ENCODE measurements around the gene KRT34.
"Not testable (repeated sequence)": the region's sequence is repeated elsewhere in the genome, so short reads cannot be mapped to it uniquely, and the experiment has no call there.

Gene KRT34

DNA sequence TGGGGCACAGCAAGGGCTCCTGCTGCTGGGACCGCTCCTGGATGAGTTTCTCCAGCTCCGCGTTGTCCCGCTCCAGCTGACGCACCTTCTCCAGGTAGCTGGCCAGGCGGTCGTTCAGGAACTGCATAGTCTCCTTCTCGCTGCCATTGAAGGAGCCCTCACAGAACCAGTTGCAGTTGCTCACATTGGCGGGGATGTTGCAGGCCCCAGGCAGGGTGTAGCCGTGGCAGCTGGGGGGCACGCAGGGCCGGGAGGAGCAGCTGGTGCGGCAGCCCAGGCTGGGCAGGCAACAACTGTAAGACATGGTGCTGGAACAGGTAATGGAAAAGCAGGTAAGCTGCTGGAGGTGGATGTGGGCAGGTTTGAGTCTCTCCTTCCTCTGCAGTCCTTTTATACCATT, at the start of gene KRT34:
KRT34 (minus strand) TSS at position 364 of the 400 bp plus-strand sequence; CDS start at position 304, 60 bp downstream.
- not testable (repeated sequence) for DNase-seq (ENCODE audit: low read depth in 3 of 3)

DNA sequence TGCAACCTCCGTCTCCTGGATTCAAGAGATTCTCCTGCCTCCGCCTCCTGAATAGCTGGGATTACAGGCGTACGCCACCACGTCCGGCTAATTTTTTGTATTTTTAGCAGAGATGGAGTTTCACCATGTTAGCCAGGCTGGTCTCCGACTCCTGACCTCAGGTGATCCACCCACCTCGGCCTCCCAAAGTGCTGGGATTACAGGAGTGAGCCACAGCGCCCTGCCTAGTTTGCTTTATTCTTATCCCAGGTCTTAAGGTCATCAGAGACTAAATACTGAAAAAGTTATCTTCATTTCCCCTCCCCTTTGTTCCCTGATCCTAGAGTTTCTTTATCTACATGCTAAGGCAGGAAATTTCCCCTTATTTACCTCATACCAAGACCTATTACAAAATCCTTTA, 48.3 kb upstream of the KRT34 start:
- DNase-seq (ENCODE audit: low read depth in 3 of 3) = not testable (repeated sequence)

DNA sequence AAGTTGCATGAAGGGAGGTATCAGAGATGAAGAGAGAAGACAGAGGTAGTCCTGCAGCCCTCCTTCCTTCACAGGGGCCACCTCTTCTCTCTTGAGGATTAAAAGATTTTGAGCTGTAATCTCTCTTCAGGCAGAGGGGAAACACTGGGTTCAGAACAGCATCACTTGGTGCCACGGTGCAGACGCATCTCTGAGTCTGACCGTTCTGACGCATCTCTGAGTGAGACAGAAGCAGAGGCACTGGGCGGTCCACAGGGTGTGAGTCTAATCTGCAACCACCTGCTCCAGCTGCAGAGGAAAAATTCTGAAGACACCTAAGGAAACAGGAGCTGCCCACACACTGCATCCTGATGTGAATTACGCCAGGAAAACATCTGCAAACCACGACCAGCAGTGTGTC, 47.6 kb upstream of the KRT34 start:
- DNase-seq (ENCODE audit: low read depth in 3 of 3) = no peak

DNA sequence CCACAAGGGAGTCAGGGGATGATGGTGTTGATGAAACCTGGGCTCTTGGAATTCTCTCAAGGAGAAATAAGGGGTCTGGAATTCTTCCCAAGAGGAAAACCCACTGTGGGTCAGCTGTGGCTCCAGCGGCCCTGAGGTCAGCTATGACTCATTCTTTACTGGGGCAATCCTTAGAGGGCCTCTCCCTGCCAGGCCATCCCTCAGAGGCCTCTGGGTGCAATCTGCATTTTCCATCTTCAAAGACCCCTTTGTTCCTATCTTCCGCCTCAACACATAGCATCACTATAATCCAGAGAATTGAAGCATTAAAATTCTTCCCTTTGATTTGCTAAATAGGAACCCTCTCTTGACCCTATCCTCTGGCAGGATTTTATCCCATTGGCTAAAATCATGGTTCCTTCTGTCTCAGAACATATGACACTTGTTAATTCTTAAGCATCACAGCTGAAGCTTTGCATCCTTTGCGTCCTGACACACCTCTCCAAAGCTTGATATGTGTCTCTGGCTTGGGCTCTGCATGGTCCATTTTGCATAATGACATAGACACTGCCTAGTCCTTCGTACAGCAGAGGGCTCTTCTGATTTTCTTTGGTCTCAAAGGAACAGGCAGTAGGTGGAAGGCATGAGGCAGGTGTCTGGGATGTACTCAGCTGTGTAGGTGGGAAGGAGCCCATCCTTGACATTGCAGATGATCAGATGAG, 46.6 kb upstream of the KRT34 start:
- no peak for DNase-seq (ENCODE audit: low read depth in 3 of 3)

DNA sequence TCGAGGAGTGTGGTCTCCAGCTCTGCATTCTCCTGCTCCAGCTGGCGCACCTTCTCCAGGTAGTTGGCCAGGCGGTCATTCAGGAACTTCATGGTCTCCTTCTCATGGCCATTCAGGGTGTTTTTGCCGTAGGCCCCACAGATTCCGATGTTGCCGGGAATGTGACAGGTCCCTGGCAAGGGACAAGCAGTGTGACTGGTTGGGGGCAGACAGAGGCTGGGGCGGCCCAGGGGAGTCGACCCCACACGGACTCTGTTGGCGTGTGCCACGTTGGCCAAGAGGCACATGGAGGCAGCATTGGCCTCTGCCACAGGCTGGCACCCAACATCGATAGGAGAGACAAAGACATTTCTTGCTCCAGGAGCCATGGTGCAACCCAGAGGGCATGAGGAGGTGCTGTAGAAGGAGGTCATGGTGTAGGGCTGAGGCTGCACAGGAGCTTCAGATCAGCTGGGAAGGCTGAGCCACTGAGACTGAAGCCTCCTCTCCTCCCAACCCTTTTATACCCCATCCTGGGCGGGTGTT, 42.1 kb upstream of the KRT34 start, which contains the start of gene KRT37:
KRT37 (minus strand) TSS at position 475 of the 525 bp plus-strand sequence; CDS start at position 413, 62 bp downstream.
- no peak for DNase-seq (ENCODE audit: low read depth in 3 of 3)

DNA sequence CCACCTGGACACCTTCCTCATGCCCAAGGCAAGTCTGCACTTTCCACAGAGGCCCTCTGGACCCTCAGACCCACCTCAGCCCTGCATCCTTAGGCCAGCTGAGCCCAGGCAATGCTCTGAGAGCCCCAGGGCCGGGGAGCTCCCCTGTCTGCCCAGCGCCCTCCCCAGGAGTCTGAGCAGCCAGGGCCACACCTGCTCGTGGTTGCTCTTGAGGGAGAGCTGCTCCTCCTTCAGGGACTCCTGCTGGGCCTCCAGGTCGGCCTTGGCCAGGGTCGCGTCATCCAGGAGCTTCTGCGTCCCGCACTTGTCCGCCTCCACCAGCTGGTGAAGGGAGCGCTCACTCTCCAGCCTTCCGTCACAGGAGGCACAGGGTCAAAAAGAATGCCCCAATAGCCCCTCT, 40.5 kb upstream of the KRT34 start:
- DNase-seq (ENCODE audit: low read depth in 3 of 3) = not testable (repeated sequence)

DNA sequence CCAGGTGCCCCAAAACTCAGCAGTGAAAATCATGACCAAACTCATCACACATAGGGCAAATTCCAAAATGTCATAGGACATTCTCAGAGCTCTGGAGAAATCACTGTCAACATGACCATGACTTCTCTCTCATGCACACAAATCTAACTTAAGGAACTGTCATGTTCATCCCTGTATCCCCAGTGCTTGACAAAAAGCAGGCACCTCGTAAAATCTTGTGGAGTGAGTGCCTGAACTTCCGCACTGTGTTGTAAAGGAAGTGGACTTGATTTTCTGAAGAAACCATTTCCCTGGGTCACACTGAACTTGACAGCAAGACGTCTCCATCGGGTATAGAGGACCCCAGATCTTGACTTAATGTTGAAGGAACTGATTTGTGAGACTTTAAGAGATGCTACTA, 39.5 kb upstream of the KRT34 start:
- no peak for DNase-seq (ENCODE audit: low read depth in 3 of 3)

DNA sequence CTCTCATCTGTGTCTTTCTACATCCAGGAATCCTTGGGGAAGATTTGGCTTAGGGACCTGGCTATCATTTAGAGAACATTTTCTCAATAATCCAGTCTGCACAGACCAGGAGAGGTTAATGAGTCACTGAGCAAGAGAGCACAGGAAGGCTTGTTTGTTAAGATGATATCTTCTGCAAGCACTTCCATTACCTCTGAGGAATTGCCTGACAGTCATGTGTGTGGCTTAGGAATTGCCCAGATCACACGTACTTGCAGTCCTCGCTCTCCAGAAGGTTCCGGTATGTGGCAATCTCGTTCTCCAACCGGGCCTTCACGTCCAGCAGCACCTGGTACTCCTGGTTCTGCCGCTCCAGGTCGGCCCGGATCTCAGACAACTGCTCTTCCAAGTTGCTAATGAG, 39.0 kb upstream of the KRT34 start:
- no peak for DNase-seq (ENCODE audit: low read depth in 3 of 3)

DNA sequence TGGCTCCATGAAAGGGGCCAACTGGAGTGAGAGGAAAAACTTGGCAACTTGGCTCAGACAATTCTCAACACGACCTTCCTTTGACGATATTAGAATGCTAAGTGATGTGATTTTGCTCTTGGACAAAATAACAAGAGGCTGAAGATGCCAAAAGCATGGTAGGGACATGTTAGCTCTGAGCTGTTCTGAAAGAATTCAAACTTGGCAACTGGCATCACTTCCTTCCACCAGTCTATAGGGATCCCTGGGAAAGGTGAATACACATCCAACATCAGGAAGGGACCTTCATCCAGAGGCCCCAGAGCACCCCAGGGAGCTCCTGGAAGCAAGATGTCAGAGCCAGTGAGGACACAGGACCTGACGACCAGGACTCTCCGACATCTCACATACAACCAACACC, 38.0 kb upstream of the KRT34 start:
- DNase-seq (ENCODE audit: low read depth in 3 of 3) = no peak

DNA sequence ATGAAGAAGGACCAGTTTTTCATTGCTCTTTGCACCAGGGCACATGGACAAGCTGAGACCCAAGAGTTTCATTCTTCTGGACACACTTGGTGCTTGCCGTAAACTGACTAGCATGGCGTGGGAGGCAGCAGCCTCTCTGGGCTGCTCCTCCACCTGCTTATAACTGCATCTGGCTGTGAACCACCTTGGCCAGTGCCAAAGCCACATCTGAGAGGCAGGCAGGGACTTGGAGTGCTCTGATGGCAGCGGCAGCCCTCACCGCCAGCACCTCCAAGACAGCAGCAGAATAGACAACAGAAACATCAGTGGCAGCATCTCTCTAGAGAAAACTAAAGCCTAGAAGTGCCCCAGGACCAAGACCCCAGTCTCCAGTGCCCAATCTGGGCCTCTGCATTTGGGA, 37.6 kb upstream of the KRT34 start:
- no peak for DNase-seq (ENCODE audit: low read depth in 3 of 3)

DNA sequence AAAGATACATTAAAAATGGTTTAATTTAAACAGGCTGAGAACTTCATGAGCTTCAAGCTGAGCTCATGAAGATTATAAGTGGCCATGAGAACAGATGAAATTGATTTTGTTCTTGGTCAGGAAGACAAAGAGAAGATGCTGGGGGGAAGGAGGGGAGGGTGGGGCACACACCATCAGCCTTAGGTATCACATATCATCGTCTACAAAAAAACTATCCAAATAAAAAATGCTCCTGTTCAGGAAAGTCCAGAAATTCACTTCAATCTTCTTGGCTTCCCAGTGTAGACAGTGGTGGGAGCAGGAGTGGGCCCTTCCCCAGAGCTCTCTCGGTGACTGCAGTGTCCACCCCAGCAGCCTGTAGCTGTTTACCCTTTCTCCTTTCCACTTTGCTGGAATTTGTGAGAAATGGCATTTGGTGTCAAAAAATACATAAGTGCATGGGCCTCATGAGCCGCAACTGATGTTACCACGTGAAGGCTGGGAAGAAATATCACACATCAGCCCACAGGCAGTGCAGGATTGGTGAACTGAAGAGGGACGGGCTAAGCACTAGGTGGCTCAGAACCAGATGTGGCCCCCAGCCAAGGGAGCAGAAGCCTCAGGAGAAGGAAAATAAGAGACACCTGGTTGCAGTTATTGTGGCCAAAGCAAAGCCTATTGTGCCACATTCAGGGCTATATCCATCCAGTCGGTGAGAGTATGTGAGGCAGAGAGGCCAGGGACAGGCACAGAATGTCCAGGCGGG, 36.2 kb upstream of the KRT34 start:
- DNase-seq (ENCODE audit: low read depth in 3 of 3) = no peak

DNA sequence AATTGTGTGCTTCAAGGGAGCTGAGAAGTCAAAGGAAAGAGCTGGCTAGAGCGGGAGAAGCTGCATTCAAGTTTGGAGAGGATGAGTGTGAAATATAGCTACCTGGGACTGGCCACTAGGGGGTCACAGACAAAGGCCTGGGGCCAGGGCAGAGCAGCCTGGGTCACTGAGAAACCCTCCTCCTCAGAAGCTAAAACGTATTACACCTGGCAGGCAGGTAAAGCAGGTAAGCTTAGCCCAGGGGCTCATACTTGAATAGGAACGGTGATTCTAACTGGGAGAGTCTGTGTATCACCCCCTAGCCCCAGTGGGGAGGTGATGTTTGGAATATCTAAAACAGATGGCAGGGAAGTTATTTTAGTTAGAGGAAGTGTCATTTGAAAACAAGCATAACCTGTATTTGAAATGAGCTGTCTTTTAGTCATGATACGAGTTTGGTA, 35.5 kb upstream of the KRT34 start:
- no peak for DNase-seq (ENCODE audit: low read depth in 3 of 3)

DNA sequence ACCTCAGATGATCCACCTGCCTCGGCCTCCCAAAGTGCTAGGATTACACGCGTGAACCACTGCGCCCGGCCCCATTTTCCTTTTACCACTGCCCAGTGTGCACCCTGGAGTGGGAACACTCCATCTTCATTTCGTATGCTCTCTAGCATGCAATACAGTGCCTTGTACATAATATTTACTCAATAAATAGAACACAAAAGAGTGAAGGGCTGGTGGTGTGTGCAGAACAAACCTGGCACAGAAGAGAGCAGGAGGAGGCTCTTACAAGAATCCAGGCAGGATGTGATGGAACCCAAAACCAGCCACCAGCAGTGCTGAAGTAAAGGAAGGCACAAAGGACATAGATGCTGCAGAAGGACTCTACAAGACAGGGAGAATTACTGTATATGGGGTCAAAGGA, 35.0 kb upstream of the KRT34 start:
- no peak for DNase-seq (ENCODE audit: low read depth in 3 of 3)

DNA sequence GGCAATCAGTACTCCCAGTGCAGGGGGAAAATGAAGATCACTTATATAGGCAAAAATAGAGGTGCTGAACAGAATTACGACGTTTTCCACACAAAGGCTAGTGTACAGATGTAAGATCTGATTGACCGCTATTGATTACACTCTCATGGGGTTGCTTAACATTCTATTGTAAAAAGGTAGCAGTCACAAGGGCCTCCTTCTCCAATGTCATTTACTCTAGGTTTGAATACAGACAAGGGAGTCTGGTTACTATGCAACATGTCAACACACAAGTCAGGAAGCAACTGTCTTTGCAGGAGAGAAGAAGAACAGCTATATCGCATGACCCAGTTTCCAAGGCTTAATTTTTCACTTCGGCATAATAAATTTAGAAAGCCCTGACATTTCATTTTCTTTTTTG, 34.4 kb upstream of the KRT34 start:
- DNase-seq (ENCODE audit: low read depth in 3 of 3) = no peak

DNA sequence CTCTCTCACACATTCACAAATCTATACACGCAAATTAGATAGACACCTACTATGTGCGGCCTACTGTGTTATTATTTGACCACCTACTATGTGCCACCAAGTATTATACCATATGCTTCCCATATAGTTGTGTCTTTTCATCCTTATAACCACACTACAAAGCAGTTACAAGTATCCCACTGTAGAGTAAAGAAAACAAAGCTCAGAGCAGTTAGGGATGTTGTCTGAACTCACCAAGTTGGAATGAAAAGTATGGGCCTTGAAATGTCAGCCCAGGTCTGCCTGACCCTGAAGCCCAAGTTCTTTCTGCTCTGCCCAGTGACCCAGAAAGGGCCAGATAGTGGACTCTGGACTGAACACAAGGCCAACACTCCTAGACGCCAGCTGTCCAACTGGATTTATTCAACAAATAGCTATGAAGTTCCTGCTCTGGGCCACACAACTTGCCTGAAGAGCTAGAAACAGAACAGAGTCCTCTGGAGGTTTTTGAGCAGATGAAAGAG, 33.8 kb upstream of the KRT34 start:
- DNase-seq (ENCODE audit: low read depth in 3 of 3) = no peak

DNA sequence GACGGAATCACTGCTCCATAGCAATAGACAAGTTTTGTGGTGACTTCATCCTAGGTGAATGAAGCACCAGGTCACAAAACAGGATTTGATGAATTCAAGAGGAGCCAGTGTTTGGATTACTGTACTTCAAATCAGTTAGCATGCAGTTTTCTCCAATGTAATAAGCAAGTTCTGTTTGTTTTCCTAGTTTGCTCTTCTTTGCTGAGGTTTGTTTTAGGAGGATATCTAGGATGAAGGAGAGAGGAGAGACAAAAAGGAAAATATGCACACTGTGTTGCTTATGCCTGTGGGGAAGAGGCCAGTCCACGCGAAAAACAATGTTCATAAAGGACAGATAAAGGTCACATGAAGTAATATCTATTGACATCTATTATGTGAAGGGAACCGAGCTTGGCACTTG, 33.3 kb upstream of the KRT34 start:
- no peak for DNase-seq (ENCODE audit: low read depth in 3 of 3)

DNA sequence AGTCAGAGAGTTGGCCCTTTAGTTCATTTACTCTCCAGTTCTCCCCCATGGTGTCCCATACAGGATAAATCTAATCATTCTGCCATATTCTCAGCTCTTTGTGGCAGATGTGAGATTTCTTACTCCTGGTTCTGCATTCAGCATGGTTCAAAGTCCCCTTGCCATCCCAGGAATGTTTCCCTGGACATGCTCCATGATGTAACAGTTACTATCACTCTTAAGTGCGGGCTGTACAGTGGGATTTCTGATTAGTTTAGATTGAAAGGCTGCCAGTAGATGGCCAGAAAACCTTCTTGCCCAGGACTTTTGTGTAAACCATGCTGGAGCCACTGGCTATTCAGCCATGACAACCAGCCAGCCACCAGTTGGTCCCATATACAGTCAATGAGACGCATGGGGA, 31.9 kb upstream of the KRT34 start:
- no peak for DNase-seq (ENCODE audit: low read depth in 3 of 3)

DNA sequence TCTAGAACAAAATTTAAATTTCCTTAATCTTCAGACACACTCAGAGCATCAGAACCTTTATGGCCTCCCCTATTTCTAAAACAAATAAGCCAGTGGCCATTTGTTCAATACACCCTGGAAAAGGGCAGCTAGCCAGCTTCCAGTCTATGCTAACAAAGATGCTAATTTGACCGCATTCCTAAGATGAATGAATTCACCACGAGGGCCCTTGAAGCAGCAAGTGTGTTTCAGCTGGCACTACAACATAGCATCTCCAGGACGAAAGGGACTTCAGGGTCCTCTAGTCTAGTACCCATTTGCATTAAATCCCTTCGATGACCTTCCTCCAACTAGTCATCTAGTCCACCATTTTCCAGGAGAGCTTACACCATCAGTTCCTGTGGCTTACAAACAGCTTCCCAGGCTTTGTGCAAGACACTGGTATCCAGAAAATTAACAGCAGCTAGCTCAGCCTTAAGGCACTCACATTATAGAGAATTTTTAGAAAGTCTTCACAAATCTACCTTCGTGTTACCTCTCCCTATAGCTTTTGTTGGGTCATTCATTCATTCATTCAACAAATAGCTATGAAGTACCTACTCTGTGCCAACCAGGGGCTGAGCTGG, 31.3 kb upstream of the KRT34 start:
- no peak for DNase-seq (ENCODE audit: low read depth in 3 of 3)

DNA sequence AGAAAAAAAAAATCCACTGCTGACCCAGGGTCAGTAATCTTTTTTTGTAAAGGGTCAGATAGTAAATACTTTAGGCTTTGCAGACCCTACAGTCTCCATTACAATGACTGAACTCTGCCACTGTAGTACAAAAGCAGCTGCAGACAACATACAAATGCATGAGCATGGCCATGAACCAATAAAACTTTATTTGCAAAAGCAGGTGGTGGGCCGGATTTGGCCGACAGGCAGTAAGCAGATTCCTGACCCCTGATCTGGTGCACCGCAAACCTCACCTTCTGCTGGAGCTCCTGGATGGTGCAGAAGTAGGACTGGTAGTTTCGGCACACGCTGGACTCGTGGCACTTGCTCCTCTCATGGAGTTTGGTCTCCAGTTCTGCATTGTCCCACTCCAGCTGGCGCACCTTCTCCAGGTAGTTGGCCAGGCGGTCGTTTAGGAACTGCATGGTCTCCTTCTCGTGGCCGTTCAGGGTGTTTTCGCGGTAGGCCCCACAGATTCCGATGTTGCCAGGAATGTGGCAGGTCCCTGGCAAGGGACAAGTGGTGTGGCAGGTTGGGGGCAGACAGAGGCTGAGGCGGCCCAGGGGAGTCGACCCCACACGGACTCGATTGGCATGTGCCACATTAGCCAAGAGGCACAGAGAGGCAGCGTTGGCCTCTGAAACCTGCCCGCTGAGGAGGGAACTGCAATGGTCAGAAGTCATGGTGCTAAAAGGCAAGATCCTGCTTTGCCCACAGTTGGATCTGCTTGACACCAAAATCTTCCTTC, 29.1 kb upstream of the KRT34 start:
- DNase-seq (ENCODE audit: low read depth in 3 of 3) = no peak

DNA sequence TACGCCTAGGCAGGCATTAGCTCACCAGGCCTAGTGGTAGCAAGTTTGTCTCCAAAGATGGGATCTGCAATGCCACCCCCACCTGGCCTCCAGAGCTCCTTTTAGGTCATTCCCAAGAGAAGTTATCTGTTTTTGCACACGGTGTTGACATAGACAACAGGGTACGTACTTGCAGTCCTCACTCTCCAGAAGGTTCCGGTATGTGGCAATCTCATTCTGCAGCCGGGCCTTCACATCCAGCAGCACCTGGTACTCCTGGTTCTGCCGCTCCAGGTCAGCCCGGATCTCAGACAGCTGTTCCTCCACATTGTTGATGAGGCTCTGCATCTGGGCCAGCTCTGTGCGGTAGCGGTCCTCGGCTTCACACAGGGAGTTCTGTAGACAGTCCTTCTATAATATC, 25.1 kb upstream of the KRT34 start:
- DNase-seq (ENCODE audit: low read depth in 3 of 3) = no peak

DNA sequence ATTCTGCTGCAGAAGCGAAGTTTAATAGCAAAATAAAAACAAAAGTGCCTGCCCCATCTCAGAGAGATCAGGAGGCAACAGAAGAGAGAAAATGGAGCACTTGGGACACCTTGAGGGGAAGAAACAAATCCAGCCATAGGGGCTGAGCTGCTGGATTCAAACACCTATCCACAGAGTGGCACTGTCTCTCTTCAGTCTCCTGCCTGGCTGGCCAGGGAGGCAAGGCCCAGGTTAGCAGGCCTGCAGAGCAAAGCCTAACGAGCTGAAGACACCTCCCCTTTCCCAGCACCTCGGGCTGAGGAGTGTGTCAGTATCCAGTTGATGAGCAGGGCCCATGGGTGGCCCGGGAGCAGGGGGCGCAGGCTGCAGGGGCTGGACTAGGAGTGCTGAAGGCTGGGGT, 24.1 kb upstream of the KRT34 start:
- no peak for DNase-seq (ENCODE audit: low read depth in 3 of 3)
